CD4-positive, alpha-beta T cell treated with Interleukin-2 at 100 ng/mL for 4 hours (primary cell): ENCODE results near the gene TAS2R31.

Source experiments
- DNase-seq: peaks from one replicate; pipeline ENCODE4 v3.0.0-alpha.2; 2020; ENCODE audit warnings: low spot score

TAS2R31 gene

DNA sequence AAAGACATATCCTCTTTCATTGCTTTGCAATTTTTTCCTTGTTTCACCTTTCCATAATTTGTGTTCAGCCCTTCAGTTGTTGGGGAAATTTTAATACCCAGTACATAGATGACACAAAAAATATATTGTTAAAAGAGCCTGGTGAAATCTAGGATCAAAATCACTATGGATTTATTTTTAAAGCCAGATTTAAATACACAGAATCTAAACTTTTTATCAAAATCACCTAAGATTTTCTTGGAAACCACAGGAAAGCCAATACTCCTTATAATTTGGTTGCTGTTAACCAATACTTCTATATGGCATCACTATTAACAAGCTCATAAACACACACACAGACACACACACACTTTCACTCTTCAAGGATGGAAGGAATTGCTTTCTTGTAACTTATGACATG lies 33.0 kb downstream of the TAS2R31 start, which contains the start of gene TAS2R20:
Gene TAS2R20 (minus strand): TSS at position 101 of the 400 bp plus-strand sequence. CDS start 429 bp downstream, outside the sequence.
- no peak for DNase-seq

DNA sequence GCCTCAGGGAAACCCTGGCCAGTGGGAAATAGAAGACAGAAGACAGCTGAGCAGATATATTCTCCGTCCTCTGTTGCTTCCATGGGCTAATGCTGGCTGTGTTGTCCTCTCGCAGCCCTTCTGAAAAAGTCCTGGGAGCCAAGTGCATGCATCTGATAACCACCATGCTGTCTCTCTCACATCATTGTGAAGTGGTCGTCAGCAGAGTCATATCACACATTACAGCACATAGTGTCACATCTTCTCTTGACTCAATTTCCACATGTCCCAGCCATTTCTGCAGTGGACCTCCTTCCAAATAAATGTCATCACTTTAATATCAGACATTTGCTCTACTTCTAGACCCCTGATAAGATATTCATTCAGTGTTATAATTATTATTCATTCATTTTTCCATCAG lies 36.9 kb downstream of the TAS2R31 start:
- no peak for DNase-seq

DNA sequence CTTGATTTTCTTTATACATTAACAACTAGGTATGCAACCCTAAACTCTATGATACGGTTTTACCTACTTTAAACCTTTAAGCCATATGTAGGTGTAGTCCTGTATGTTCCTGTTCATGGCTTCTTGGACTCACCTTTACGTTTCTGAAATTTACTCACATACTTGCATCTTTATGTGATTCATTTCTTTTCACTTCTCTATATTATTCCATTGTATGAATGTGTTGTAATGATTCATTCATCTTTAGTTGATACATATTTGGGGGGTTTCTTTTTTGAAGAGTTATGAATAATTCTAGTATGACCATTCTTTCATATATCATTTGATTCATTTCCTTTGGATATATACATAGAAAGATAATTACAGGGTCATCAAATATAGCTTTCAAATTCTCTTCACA lies 42.1 kb downstream of the TAS2R31 start:
- no peak for DNase-seq

DNA sequence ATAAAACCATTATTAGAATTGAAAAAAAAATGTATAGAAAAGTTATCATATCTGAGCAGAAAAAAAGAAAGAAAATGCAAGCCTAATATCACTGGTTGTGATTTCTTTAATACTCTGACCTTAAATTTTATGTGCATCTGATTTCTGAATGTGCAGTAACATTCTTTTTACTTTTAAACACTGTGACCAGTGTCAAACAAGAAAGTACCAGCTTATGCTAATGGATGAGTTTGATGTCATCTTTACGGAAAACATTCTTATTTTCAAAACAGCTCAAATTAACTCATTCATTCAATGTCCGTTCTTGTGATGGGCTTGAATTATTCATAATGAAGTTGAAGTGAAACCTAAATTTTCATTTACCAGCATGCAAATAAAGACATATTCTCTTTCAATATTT lies 44.4 kb downstream of the TAS2R31 start, which contains the start of gene TAS2R50:
Gene TAS2R50 (minus strand): TSS at position 101 of the 400 bp plus-strand sequence. CDS start 52 bp downstream, at position 49.
- DNase-seq: no peak

DNA sequence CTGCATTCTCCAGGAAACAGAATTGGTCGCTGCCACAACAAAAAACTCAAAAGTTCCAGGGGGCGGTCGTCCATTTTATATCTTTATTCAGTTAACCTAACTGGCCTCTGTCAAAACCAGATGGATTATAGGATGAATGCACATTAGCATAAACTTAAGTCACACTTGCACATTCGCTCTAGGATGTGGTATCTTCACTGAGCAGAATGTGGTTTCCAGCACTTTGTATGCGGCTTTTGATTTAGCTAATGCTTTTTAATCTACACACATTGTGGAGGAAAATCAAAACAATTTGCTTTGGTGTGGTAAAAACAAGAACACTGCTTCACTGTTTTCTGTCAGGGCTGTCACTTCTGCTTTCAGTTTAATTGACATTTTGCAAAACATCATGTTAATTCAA lies 49.0 kb downstream of the TAS2R31 start:
- peak; percentile 47 for DNase-seq
